Measurements from ENCODE around the gene PTPA. TPM values are rescaled to one million over a fixed set of nuclear protein-coding genes. Genes with fewer than 3 reads are reported as not detected.

The PTPA gene
- polyA plus RNA-seq, 1 donor from 2014 or later, result 62.8 TPM

DNA sequence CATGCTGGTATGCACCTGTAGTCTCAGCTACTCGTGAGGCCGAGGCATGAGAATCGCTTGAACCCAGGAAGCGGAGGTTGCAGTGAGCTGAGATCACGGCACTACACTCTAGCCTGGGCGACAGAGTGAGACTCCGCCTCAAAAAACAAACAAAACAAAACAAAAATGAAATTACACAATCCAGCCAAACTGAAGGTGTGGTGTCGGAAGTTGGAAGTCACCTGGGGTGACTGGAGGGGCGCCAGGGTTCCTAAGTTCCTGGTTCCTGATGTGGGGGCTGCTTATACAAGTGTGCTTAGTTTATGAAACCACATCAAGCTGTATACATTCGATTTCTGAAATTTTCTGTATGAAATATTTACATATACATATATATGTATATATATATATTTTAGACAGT, 34.0 kb upstream of the PTPA start:
- Histone ChIP-seq H3K4me3 (ENCODE audit: low read length) (no peak overlapping the region), H3K4me2 (ENCODE audit: low read length) (no peak overlapping the region), H3K27me3 (ENCODE audit: insufficient read depth, low read depth, low read length) (no peaks in the 10 kb centered on the region), H2AFZ (ENCODE audit: low read depth, low read length) (no peak overlapping the region), H3K27ac (ENCODE audit: low read length) (no peak overlapping the region), H3K9me2 (ENCODE audit: insufficient read depth, low read length) (no peaks in the 10 kb centered on the region), H3F3A (ENCODE audit: insufficient read depth, low read length, poor library complexity, severe bottlenecking) (no peaks in the 10 kb centered on the region), H3K9ac (ENCODE audit: low read length) (no peak overlapping the region), H3K9me3 (ENCODE audit: low read length) (no peaks in the 10 kb centered on the region), H3K36me3 (ENCODE audit: insufficient read depth, low read length) (no peaks in the 10 kb centered on the region), H4K20me1 (ENCODE audit: insufficient read depth) (no peaks in the 10 kb centered on the region), H3K79me2 (replicated peaks; ENCODE audit: insufficient read depth, low read length) (peaks cover 10% of the 10 kb centered on the region)
- TF ChIP-seq, protein P1, sequence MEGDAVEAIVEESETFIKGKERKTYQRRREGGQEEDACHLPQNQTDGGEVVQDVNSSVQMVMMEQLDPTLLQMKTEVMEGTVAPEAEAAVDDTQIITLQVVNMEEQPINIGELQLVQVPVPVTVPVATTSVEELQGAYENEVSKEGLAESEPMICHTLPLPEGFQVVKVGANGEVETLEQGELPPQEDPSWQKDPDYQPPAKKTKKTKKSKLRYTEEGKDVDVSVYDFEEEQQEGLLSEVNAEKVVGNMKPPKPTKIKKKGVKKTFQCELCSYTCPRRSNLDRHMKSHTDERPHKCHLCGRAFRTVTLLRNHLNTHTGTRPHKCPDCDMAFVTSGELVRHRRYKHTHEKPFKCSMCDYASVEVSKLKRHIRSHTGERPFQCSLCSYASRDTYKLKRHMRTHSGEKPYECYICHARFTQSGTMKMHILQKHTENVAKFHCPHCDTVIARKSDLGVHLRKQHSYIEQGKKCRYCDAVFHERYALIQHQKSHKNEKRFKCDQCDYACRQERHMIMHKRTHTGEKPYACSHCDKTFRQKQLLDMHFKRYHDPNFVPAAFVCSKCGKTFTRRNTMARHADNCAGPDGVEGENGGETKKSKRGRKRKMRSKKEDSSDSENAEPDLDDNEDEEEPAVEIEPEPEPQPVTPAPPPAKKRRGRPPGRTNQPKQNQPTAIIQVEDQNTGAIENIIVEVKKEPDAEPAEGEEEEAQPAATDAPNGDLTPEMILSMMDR (IDR thresholded peaks at IDR 0.05; ENCODE audit: poor library complexity, severe bottlenecking), result no peak
- TF ChIP-seq EZH2 (IDR thresholded peaks at IDR 0.05; ENCODE audit: borderline replicate concordance, insufficient read depth, low read length, poor library complexity, severe bottlenecking) (no peak), MXI1 (conservative IDR thresholded peaks at IDR 0.05; ENCODE audit: poor library complexity, severe bottlenecking) (no peak), POLR2AphosphoS5 (IDR thresholded peaks at IDR 0.05) (no peak), TAF1 (IDR thresholded peaks at IDR 0.05; ENCODE audit: low read depth) (no peak), RAD21 (conservative IDR thresholded peaks at IDR 0.05) (no peak), SMC3 (conservative IDR thresholded peaks at IDR 0.05; ENCODE audit: poor library complexity) (no peak), EP300 (conservative IDR thresholded peaks at IDR 0.05; ENCODE audit: poor library complexity, severe bottlenecking) (no peak)
- TF ChIP-seq, protein P2, sequence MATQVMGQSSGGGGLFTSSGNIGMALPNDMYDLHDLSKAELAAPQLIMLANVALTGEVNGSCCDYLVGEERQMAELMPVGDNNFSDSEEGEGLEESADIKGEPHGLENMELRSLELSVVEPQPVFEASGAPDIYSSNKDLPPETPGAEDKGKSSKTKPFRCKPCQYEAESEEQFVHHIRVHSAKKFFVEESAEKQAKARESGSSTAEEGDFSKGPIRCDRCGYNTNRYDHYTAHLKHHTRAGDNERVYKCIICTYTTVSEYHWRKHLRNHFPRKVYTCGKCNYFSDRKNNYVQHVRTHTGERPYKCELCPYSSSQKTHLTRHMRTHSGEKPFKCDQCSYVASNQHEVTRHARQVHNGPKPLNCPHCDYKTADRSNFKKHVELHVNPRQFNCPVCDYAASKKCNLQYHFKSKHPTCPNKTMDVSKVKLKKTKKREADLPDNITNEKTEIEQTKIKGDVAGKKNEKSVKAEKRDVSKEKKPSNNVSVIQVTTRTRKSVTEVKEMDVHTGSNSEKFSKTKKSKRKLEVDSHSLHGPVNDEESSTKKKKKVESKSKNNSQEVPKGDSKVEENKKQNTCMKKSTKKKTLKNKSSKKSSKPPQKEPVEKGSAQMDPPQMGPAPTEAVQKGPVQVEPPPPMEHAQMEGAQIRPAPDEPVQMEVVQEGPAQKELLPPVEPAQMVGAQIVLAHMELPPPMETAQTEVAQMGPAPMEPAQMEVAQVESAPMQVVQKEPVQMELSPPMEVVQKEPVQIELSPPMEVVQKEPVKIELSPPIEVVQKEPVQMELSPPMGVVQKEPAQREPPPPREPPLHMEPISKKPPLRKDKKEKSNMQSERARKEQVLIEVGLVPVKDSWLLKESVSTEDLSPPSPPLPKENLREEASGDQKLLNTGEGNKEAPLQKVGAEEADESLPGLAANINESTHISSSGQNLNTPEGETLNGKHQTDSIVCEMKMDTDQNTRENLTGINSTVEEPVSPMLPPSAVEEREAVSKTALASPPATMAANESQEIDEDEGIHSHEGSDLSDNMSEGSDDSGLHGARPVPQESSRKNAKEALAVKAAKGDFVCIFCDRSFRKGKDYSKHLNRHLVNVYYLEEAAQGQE (IDR thresholded peaks at IDR 0.05; ENCODE audit: borderline replicate concordance), result no peak

DNA sequence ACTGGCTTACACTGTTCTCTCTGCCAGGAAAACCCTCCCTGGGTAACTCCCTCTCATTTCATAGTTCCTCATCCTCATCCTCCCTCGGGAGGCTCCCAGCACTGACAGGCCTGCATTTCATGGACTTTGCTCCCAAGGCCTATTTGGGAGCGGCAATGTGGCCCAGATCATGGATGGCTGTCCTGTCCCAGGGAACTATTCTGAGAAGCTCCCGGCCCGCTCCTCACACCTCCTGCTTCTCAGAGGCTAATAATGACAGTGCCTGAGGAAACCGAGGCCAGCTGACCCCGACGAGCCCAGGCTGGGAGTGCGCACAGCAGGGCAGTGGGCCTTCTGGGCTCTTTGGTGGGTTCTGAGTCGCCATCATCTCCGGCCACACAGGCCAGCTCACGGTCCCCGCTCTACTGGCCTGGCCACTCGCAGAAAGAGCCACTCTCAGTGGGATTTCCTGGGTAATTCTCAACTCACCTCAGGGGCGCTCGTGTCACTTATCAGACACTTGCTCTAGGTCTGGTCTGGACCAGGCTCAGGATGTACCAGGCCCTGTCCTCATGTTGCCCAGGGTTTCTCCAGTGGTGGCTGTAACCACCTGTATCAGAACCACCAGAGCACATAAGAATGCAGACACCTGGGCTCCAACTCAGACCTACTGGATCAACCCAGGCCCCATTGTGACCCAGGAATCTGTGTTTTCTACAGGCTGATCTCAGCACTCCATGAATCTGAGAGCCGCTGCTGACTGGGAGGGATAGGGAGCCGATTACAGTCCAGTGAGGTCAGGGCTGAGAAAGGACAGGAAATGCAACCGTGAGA, 32.3 kb upstream of the PTPA start:
- no peaks in the 10 kb centered on the region for H3K36me3 ChIP-seq (ENCODE audit: insufficient read depth, low read length)
- H3K9me3 ChIP-seq (ENCODE audit: low read length), result no peaks in the 10 kb centered on the region
- H3K27me3 ChIP-seq (ENCODE audit: insufficient read depth, low read depth, low read length), result no peaks in the 10 kb centered on the region
- TF ChIP-seq, protein P1 (IDR thresholded peaks at IDR 0.05; ENCODE audit: poor library complexity, severe bottlenecking), result no peak
- no peaks in the 10 kb centered on the region for H3K9me2 ChIP-seq (ENCODE audit: insufficient read depth, low read length)
- no peak overlapping the region for H3K4me2 ChIP-seq (ENCODE audit: low read length)
- no peak overlapping the region for H3K27ac ChIP-seq (ENCODE audit: low read length)
- no peak overlapping the region for H3K9ac ChIP-seq (ENCODE audit: low read length)
- H3F3A ChIP-seq (ENCODE audit: insufficient read depth, low read length, poor library complexity, severe bottlenecking), result no peaks in the 10 kb centered on the region
- H3K4me3 ChIP-seq (ENCODE audit: low read length), result no peak overlapping the region
- H4K20me1 ChIP-seq (ENCODE audit: insufficient read depth), result no peaks in the 10 kb centered on the region
- no peak overlapping the region for H2AFZ ChIP-seq (ENCODE audit: low read depth, low read length)
- H3K79me2 ChIP-seq (replicated peaks; ENCODE audit: insufficient read depth, low read length), result peaks cover 18% of the 10 kb centered on the region
